Hepatocyte (in vitro differentiated cells): ENCODE measurements around the gene ERICH6. TPM values are rescaled to one million over a fixed set of nuclear protein-coding genes. Genes with fewer than 3 reads are reported as not detected.

Source experiments
- DNase-seq: peaks from one replicate; pipeline ENCODE4 v3.0.0-alpha.2; 2016; ENCODE audit warnings: low spot score
- H2AFZ ChIP-seq: fragments of 200-600 bp; sonication (generic); 2 replicates; pipeline ENCODE4 v1.6.0; 2016; ENCODE audit warnings: antibody characterized with exemption, mild to moderate bottlenecking
- H3K27ac ChIP-seq: fragments of 200-600 bp; sonication (generic); 2 replicates; pipeline ENCODE4 v1.5.1; 2016; ENCODE audit warnings: mild to moderate bottlenecking
- H3K27me3 ChIP-seq: fragments of 200-600 bp; sonication (generic); 2 replicates; pipeline ENCODE4 v1.6.1; 2016
- H3K36me3 ChIP-seq: fragments of 200-600 bp; sonication (generic); replicated peaks from 2 replicates; pipeline ENCODE4 v1.5.1; 2016; ENCODE audit warnings: low read depth; ENCODE audit not compliant: insufficient read depth
- H3K4me1 ChIP-seq: fragments of 200-600 bp; sonication (generic); 2 replicates; pipeline ENCODE4 v1.5.1; 2016; ENCODE audit warnings: mild to moderate bottlenecking, moderate library complexity; ENCODE audit not compliant: insufficient read depth
- H3K4me2 ChIP-seq: fragments of 200-600 bp; sonication (generic); 2 replicates; pipeline ENCODE4 v1.6.0; 2016
- H3K4me3 ChIP-seq: fragments of 200-600 bp; sonication (generic); 2 replicates; pipeline ENCODE4 v1.5.1; 2016; ENCODE audit warnings: mild to moderate bottlenecking
- H3K79me2 ChIP-seq: fragments of 200-600 bp; sonication (generic); 2 replicates; pipeline ENCODE4 v1.6.0; 2017; ENCODE audit warnings: mild to moderate bottlenecking
- H3K9me2 ChIP-seq: fragments of 200-600 bp; sonication (generic); replicated peaks from 2 replicates; pipeline ENCODE4 v1.6.0; 2017; ENCODE audit warnings: mild to moderate bottlenecking; ENCODE audit not compliant: insufficient read depth
- H3K9me3 ChIP-seq: fragments of 200-600 bp; sonication (generic); 2 replicates; pipeline ENCODE4 v1.5.1; 2016; ENCODE audit warnings: low read depth, mild to moderate bottlenecking
- H4K20me1 ChIP-seq: fragments of 200-600 bp; sonication (generic); 2 replicates; pipeline ENCODE4 v1.6.0; 2016; ENCODE audit warnings: mild to moderate bottlenecking; ENCODE audit not compliant: insufficient read depth, poor library complexity, severe bottlenecking
- CTCF ChIP-seq: fragments of 200-600 bp; sonication (generic); IDR thresholded peaks from 2 replicates; pipeline ENCODE4 v1.5.1; 2016; ENCODE audit warnings: antibody characterized with exemption, mild to moderate bottlenecking; ENCODE audit not compliant: poor library complexity
- EZH2 ChIP-seq: fragments of 200-600 bp; sonication (generic); IDR thresholded peaks from 2 replicates; pipeline ENCODE4 v1.6.1; 2016; ENCODE audit warnings: antibody characterized with exemption, mild to moderate bottlenecking, borderline replicate concordance
- EZH2phosphoT487 ChIP-seq: fragments of 200-600 bp; sonication (generic); IDR thresholded peaks from one replicate; pipeline ENCODE4 v1.6.1; 2018; ENCODE audit warnings: antibody characterized with exemption, mild to moderate bottlenecking, low read depth, moderate library complexity; ENCODE audit not compliant: unreplicated experiment, severe bottlenecking
- WGBS: methylation state at CpG from one replicate; pipeline ENCODE4 v1.1.6; 2016; ENCODE audit warnings: low lambda C conversion rate; ENCODE audit errors: missing lambda C conversion rate; 5-methylcytosine and 5-hydroxymethylcytosine counted together
- polyA plus RNA-seq: library from polyadenylated mRNA; unstranded; fragments of >200 nt; fragmentation: Nextera tagmentation; extraction: Ambion mirVana; gene quantifications from 2 replicates; pipeline ENCODE4 v1.2.1, GENCODE V29; 2016
- total RNA-seq: library from RNA; depleted of rRNA; stranded (reverse); fragments of >200 nt; gene quantifications from 2 replicates; pipeline ENCODE4 v1.2.3, GENCODE V29; 2014

ERICH6 gene
- total RNA-seq (not detected in 2 replicates), polyA plus RNA-seq (0.61 TPM in 1 of 2 replicates, not detected in the other)

GRCh38 chr3:150703756-150704344, at the start of gene ERICH6:
Gene ERICH6 (minus strand): TSS chr3:150703920. CDS start chr3:150703898, 22 bp downstream.
- DNase-seq: peak; percentile 95
- H3K36me3 ChIP-seq: no peaks in the 10 kb centered on the region
- H3K27me3 ChIP-seq: no peaks in the 10 kb centered on the region
- WGBS: under 1% methylated on average over 35 of the region's 35 CpGs
- H3K4me2 ChIP-seq: peak within 1 kb of the TSS; percentile 80
- peaks cover 4% of the 10 kb centered on the region for H3K4me1 ChIP-seq
- peak within 1 kb of the TSS; percentile 87 for H2AFZ ChIP-seq
- no peaks in the 10 kb centered on the region for H4K20me1 ChIP-seq
- peak within 1 kb of the TSS; percentile 77 for H3K4me3 ChIP-seq
- no peaks in the 10 kb centered on the region for H3K9me3 ChIP-seq
- TF ChIP-seq EZH2phosphoT487 (no peak), CTCF (no peak), EZH2 (no peak)
- H3K9me2 ChIP-seq: no peaks in the 10 kb centered on the region
- H3K79me2 ChIP-seq: peaks cover 4% of the 10 kb centered on the region
- peak within 1 kb of the TSS; percentile 80 for H3K27ac ChIP-seq

GRCh38 chr3:150751781-150752263, 48.1 kb upstream of the ERICH6 start:
- Histone ChIP-seq H3K79me2 (peaks cover 96% of the 10 kb centered on the region), H3K36me3 (no peaks in the 10 kb centered on the region), H3K27ac (peak overlapping the region; percentile 76), H4K20me1 (peaks cover 35% of the 10 kb centered on the region), H3K4me2 (peak overlapping the region; percentile 34), H3K9me2 (no peaks in the 10 kb centered on the region), H2AFZ (no peak overlapping the region), H3K4me1 (peaks cover 50% of the 10 kb centered on the region), H3K9me3 (no peaks in the 10 kb centered on the region), H3K27me3 (no peaks in the 10 kb centered on the region), H3K4me3 (no peak overlapping the region)
- DNase-seq: no peak
- 51% methylated on average over 2 of the region's 2 CpGs for WGBS
- no peak for TF ChIP-seq EZH2
- TF ChIP-seq EZH2phosphoT487: no peak
- no peak for TF ChIP-seq CTCF

GRCh38 chr3:150749255-150749654, 45.5 kb upstream of the ERICH6 start:
- Histone ChIP-seq H3K27ac (peak overlapping the region; percentile 5), H3K4me1 (peaks cover 52% of the 10 kb centered on the region), H4K20me1 (peaks cover 24% of the 10 kb centered on the region), H3K9me3 (no peaks in the 10 kb centered on the region), H3K27me3 (no peaks in the 10 kb centered on the region), H3K79me2 (peaks cover 96% of the 10 kb centered on the region), H3K9me2 (no peaks in the 10 kb centered on the region), H2AFZ (no peak overlapping the region), H3K36me3 (no peaks in the 10 kb centered on the region), H3K4me3 (no peak overlapping the region), H3K4me2 (no peak overlapping the region)
- 73% methylated on average over 6 of the region's 6 CpGs for WGBS
- no peak for TF ChIP-seq EZH2phosphoT487
- TF ChIP-seq EZH2: no peak
- TF ChIP-seq CTCF: no peak
- no peak for DNase-seq
